Measurements from ENCODE around the gene ATP1B2. TPM values are rescaled to one million over a fixed set of nuclear protein-coding genes. Genes with fewer than 3 reads are reported as not detected.

ATP1B2 gene
- total and polyA plus RNA-seq, 9 of the 15 experiments (the other 6 are each of a cell fraction or from before 2014, with no cell fraction given): 0.23 to 6.0 (median 0.99) TPM

DNA sequence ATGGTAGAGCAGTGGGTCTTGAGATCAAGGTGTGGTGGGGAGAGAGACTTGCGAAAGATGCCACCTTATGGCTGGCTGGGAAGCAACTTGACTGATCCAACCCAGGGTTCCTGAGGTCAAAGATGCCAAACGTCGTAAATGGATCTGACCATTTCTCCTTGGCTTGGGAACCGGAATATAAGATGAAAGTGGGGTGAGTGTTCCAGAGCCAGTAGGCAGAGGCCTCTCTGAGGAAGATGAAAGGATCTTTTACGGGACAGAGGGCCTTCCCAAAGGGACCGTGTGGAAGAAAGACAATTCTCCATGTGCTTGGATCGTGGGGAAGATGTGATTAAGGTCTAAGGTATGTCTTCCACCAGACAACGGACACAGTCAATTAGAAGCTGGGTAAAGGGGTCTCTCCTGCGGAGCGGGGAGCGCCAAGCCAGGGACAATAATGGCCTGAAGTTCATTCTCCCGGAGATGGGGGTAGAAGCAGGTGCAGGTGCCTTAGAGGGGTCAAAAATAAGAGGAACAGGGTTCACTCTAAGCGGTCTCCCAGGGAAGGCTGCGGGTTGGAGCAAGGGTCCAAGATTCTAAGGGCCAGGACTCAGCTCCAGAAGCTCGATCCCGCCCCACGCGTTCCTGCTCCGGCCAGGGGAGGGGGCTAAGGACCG lies 36.8 kb upstream of the ATP1B2 start (continued):
- TF ChIP-seq AFF4 (CRISPR knock-in tag; IDR thresholded peaks at IDR 0.05) (no peak), CEBPB (tag; IDR thresholded peaks at IDR 0.05) (peak; percentile 37; the same call in 1 of the 2 replicates), SAP30 (IDR thresholded peaks at IDR 0.05; ENCODE audit: borderline replicate concordance, insufficient read depth, low read depth, low read length, poor library complexity, severe bottlenecking) (peak; percentile 60), CHD1 (IDR thresholded peaks at IDR 0.05; ENCODE audit: low read length) (peak; percentile 39), U2AF1 (optimal IDR thresholded peaks at IDR 0.05; ENCODE audit: low read depth, low read length) (no peak), ARID2 (IDR thresholded peaks at IDR 0.05) (0 out of 2 replicates have a peak, but pooled peaks have one; percentile 26), SMARCC2 (IDR thresholded peaks at IDR 0.05; ENCODE audit: low read depth) (peak; percentile 58; the same call in 1 of the 2 replicates), MXD1 (CRISPR knock-in tag; IDR thresholded peaks at IDR 0.05; ENCODE audit: borderline replicate concordance, poor library complexity, severe bottlenecking) (no peak), LCOR (CRISPR knock-in tag; IDR thresholded peaks at IDR 0.05) (0 out of 2 replicates have a peak, but pooled peaks have one; percentile 43), MAFG (tag; conservative IDR thresholded peaks at IDR 0.05) (no peak)
- TF ChIP-seq, protein P1, sequence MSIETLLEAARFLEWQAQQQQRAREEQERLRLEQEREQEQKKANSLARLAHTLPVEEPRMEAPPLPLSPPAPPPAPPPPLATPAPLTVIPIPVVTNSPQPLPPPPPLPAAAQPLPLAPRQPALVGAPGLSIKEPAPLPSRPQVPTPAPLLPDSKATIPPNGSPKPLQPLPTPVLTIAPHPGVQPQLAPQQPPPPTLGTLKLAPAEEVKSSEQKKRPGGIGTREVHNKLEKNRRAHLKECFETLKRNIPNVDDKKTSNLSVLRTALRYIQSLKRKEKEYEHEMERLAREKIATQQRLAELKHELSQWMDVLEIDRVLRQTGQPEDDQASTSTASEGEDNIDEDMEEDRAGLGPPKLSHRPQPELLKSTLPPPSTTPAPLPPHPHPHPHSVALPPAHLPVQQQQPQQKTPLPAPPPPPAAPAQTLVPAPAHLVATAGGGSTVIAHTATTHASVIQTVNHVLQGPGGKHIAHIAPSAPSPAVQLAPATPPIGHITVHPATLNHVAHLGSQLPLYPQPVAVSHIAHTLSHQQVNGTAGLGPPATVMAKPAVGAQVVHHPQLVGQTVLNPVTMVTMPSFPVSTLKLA (conservative IDR thresholded peaks at IDR 0.05): peak in 1 of 2 experiments; percentile 11; a peak in 1 of 4 replicates
